MM.1S (cell line): ENCODE data around the gene OR6Y1.

Source experiments
- EZH2 ChIP-seq: fragments of 300-600 bp; sonication (generic); optimal IDR thresholded peaks from 2 replicates; pipeline ENCODE3; 2017; ENCODE audit warnings: low read depth, mild to moderate bottlenecking, antibody characterized with exemption, low read length, mixed read lengths
- EZH2phosphoT487 ChIP-seq: fragments of 300-600 bp; sonication (generic); IDR thresholded peaks from 2 replicates; pipeline ENCODE4 v1.6.1; 2018; ENCODE audit warnings: antibody characterized with exemption, low read length
- TF ChIP-seq, protein P1 (sequence below): fragments of 300-600 bp; sonication (generic); IDR thresholded peaks from 2 replicates; pipeline ENCODE4 v1.5.1; 2016; ENCODE audit warnings: antibody characterized with exemption, low read length, mixed read lengths

DNA sequence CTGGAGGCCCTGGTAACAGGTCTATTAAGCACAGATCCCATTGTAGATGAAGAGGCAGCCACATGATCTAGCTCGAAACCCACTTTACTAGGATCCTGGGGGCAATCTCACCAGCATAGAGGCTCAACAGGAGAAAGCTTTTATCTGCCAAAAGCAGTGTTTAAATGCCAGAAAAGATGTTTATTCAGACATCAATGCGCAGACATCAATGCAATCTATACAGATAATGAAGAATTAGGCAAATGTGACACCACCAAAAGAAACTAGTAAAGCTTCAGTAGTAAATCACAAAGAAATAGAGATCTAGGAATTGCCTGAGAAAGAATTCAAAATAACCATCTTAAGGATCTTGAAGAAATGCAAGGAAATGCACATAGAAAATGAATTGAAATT lies 32.5 kb downstream of the OR6Y1 start:
- TF ChIP-seq, protein P1, sequence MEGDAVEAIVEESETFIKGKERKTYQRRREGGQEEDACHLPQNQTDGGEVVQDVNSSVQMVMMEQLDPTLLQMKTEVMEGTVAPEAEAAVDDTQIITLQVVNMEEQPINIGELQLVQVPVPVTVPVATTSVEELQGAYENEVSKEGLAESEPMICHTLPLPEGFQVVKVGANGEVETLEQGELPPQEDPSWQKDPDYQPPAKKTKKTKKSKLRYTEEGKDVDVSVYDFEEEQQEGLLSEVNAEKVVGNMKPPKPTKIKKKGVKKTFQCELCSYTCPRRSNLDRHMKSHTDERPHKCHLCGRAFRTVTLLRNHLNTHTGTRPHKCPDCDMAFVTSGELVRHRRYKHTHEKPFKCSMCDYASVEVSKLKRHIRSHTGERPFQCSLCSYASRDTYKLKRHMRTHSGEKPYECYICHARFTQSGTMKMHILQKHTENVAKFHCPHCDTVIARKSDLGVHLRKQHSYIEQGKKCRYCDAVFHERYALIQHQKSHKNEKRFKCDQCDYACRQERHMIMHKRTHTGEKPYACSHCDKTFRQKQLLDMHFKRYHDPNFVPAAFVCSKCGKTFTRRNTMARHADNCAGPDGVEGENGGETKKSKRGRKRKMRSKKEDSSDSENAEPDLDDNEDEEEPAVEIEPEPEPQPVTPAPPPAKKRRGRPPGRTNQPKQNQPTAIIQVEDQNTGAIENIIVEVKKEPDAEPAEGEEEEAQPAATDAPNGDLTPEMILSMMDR, result no peak
- TF ChIP-seq EZH2, result no peak
- TF ChIP-seq EZH2phosphoT487, result no peak
